Stimulated activated CD8-positive, alpha-beta memory T cell treated with anti-CD3 and anti-CD28 coated beads, Interleukin-15, amount 100 ng/mL, for 1 hour (primary cell): Measurements from ENCODE around the gene TAMM41.
"Not testable (repeated sequence)": the region's sequence is repeated elsewhere in the genome, so short reads cannot be mapped to it uniquely, and the experiment has no call there.

ENCODE experiments used
- DNase-seq: peaks from one replicate; pipeline ENCODE4 v3.0.0-alpha.2; 2020; ENCODE audit warnings: low read depth

Gene TAMM41

DNA sequence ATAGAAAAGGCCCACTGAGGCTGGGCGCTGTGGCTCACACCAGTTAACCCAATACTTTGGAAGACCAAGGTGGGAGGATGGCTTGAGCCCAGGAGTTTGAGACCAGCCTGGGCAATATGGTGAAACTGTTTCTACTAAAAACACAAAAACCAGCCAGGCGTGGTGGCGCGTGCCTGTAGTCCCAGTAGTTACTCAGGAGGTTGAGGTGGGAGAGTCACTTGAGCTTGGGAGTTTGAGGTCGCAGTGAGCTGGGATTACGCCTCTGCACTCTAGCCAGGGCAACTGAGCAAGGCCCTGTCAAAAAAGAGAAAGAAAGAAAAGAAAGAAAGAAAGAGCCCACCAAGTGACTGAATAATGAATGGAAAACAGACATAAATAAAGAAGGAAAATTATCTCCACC lies 32.0 kb downstream of the TAMM41 start:
- no peak for DNase-seq

DNA sequence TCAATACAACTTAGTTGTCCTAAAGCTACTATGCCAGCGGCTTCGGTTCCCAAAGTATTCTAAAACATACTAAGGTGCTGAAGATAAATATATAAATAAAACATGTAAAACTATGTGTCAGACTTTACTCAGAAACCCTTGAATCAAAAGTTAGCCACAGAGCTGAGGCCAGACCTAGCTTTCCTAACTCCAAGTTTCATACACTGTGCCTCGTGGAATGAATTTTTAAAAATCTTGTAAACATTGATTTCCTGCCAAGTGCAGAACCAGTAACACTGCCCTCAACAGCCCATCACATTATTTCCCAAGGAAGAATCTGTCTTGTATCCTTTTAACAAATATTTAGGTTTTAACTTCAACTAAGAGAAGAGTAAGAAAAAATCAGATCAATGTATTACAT lies 36.4 kb downstream of the TAMM41 start:
- no peak for DNase-seq

DNA sequence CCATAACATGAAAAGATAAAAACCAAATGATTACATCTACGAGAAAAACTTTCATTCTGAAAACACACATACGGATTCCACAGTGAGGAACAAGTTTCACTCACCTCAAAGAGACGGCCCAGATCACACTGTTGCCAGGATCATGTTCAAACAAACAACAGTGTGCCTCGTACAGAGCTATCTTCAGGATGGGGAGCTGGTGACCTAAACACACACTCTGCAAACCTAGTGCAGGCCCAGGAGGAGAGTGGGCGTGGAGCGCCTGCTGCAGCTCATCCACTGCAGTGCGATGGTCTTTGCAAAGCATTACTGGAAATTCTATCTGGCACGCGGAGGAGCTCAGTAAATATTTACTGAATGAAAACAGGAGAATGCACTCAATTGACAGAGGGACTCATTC lies 38.5 kb downstream of the TAMM41 start:
- no peak for DNase-seq

DNA sequence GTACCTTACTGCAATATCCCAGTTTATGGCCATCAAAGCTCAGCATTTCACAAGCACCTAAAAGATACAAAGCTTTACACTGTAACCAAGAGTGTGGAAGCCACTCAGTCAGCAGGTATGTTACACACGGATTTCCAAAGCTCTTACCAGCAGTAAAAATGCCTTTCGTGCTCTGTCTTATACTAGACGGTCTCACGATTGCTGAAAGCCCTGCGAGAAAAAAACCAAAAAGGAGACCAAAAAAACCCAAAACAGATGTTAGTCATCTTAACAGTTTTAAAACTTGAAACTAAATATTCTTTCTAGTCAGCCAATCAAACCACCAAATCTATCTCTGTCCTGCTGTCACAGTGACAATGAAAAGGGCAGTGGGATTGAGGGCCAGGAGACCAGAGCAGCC lies 39.0 kb downstream of the TAMM41 start:
- no peak for DNase-seq

DNA sequence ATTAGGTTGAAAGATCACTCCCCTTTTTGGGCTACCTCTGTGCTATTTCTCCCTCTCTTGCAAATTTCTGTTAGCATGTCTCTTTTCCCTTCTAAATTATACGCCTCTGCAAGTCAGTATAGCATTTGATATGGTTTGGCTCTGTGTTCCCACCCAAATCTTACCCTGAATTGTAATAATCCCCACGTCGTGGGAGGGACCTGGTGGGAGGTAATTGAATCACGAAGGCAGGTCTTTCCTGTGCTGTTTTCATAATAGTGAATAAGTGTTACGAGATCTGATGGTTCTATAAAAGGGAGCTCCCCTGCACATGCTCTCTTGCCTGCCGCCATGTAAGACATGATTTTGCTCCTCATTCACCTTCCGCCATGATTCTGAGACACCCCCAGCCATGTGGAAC lies 41.0 kb downstream of the TAMM41 start:
- no peak for DNase-seq

DNA sequence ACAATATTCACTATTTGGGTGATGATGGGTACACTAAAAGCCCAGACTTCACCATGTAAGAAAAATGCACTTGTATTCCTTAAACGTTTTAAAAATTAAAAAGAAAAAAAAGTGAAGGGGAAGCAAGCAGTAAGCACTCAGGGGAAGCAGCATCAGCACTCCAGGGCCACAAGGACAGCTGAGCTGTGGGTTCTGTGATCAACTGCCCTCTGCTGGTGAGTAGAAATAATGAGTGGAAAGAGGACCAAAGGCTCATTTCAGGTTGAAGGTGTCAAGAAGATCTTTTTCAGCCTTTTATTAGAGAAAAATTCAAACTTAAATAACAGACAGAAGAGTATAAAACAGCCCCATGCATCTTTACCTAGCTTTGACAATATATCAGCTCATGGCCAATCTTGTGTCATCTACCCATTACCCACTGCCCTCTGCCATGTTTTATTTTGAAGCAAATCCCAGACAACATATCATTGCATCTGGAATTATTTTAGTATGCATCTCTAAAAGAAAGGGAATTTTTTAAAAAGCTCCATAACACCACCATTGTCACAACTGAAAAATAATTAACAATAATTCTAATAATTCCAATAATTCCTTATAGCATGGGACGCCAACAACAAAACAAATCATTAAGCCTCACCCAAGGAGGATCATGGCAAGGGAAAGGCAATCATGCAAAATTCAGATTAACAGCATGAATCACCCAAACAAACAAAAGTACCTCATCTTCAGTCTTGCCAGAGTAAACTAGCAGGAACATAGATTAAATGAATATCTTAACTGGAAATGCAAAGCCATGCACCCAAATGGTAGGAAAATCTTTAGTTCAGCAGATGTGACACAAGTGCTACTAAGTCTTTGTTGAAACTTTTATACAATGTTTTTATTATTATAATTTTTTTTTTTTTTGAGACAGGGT lies 42.5 kb downstream of the TAMM41 start:
- DNase-seq, result no peak

DNA sequence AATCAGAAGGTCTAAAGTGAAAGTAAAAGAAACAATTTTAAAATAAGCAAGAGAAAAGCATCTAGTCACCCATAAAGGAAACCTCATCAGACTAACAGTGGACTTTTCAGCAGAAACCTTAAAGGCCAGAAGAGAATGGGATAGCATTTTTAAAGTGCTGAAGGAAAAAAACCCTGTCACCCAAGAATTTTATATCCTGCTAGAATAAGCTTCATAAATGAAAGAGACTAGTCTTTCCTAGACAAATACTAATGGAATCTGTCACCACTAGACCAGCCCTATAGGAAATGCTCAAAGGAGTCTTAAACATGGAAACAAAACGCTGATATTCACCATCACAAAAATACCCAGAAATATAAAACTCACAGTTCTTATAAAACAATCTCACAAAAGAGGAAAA lies 46.9 kb downstream of the TAMM41 start:
- DNase-seq, result no peak

DNA sequence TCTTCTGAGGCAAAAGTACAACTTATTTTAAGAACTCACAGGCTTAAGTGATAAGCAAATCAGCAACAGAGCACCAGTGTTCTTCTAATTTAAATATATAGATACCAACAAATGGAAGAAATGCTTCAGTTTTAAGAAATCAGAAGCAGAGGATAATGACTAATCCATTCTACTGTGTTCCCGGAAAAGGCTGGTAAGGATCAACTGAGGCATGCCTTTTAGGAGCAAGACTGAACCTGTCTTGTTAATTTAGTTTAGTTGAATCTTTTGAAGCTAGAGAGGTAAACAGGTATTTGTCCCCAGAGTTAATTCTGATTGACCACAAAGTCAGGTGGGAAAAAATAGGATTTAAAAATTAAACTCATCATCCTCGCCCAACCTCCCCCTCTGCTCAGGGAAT lies 51.8 kb downstream of the TAMM41 start:
- DNase-seq, result no peak

DNA sequence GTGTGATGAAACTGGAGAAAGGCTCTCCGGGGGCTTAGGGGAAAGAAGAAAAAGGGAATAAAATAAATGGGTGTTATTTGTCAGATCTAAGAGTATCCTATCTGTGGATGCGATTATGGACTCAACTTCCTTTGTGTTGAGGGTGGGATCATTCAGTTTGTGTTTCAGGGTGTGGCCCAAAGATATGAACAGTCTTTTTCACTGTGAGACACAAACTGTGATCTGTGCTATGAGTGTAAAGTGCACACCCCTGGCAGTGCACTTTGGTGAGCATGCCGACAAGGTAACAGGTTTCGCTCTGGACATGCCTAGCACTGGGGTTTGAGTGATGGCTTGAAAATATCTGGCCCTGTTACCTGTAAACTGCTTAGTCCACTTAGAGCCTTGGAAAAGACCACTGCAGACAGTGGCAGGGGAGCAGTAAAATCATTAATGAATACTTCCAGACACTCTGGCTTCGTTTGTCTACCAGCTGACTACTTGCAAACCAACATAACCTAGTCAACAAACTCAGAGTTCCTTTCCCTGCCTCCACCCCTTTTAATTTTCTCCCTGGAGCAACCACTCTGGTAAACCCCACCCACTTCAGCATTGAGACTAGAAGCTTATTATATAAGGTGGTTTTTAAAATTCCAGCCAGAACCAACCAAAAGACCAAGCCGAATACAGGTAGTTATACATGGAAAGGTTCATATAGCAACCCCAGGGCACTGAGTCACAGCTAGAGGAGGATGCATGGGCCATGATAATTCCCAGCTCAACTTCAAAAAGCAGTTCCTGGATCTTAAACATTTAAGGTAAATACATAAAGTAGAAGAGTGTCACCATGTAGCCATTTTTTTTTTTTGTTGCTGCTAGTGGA lies 55.1 kb downstream of the TAMM41 start:
- no peak for DNase-seq

DNA sequence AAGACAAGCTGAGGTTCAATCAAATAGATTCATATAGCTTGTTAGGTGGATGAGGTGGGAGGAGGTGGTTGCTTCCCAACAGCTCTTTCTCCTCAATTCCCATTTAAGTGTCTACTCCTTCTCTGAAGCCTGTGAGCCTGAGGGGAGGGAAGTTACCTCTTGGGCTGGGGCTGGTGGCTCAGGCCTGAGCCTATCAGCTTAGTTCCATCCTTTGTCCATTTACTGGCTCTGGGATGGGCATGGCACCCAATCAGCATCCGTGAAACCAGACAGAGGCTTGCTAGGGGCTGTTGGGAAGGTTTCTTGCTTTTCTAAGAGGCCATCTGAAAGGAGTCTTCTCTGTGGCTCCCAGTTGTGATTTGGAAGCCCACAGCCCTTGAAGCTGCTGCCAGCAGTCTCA lies 57.3 kb downstream of the TAMM41 start:
- no peak for DNase-seq

DNA sequence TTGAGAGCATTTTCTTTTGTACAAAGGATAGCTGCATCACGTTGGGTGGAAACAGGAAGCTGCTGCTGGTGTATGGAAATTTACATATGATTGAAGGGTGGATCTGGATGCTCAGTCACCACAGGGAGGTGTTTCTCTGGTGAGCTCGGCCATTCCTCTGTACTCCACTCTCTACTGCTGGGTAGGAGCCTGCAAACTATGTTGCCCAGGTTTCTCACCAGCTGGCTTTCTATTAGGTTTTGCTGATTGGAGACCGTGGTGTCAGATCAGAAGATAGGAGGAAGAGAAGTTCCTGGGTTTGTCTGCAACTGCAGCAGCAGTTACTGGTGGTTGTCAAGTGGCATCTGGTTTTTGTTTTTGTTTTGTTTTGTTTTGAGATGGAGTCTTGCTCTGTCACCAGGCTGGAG lies 61.7 kb downstream of the TAMM41 start:
- DNase-seq, result no peak

DNA sequence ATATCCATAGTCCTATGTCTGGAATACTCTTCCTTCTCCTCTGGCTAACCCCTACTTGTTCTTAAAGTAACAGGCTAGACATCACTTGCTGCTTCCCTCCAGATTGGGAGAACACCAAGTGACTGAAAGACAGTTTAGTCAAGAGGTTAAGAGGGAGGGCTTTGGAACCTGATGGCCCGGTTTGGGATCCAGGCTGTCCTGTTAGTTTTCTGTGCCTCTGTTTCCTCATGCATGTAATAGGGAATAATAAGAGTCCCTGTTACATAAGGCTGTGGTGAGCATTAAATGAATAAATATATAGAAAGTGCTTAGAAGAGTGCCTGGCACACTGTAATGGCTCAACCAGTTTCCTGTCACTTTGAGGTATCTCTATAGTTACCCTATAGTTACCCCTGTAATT lies 66.3 kb downstream of the TAMM41 start:
- no peak for DNase-seq

DNA sequence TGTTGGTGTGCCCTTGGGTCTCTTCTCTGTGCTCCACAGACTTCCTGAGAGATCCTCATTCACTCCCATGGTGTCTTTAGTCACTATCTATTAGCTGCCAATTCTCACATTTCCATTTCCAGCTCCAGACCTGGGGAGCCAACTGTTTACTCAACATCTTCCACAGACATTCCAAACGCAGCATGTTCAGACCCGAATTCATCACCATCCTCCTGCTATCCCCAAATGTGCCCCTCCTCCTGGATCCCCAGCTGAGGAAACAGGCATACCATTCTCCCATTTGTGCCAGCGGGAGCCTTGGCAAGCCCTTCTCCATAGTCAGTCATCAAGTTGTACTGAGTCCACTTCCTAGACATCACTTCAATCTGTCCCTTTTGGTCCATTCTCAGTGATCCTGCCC lies 67.1 kb downstream of the TAMM41 start:
- no peak for DNase-seq

DNA sequence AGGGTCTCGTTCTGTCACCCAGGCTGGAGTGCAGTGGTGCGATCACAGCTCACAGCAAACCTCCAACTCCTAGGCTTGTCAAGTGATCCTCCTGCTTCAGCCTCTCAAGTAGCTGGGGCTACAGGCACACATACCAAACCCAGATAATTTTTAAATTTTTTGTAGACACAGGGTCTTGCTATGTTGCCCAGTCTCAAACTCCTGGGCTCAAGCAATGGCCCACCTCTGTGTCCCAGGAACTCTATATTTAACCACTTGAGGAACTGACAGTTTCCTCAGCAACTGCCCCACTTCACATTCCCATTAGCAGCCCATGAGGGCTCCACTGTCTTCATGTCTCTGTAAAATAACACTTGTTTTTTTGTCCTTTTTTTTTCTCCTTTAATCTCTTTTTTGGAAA lies 68.4 kb downstream of the TAMM41 start:
- DNase-seq, result no peak

DNA sequence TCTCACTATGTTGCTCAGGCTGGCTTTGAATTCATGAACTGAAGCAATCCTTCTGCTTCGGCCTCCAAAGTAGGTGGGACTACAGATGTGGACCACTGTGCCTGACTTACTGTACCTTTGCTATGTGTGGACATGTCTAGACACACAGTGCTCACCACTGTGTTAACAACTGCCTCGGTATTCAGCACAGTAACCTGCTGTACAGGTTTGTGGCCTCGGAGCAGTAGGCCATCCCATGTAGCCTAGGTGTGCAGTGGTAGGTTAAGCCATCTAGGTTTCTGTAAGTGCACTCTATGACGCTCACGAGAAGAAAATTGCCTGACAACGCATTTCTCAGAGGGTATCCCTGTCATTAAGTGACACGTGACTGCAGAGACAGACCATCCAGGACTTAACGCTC lies 70.3 kb downstream of the TAMM41 start:
- DNase-seq, result no peak

DNA sequence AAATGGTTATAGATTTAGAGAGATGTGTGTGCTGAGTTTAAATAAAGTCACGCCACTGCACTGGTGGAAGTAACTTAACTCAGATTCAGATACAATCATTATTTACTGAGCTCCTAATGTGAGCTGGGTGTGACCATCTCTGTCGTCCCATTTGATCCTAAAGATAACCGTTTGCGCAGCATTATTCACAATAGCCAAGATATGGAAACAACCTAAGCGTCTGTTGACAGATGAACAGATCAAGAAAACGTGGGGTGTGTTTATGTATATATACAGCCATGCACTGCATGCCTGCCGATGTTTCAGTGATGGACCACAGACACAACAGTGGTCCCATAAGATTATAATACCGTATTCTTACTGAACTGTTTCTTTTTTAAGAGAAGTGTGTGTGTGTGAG lies 71.2 kb downstream of the TAMM41 start:
- DNase-seq, result no peak

DNA sequence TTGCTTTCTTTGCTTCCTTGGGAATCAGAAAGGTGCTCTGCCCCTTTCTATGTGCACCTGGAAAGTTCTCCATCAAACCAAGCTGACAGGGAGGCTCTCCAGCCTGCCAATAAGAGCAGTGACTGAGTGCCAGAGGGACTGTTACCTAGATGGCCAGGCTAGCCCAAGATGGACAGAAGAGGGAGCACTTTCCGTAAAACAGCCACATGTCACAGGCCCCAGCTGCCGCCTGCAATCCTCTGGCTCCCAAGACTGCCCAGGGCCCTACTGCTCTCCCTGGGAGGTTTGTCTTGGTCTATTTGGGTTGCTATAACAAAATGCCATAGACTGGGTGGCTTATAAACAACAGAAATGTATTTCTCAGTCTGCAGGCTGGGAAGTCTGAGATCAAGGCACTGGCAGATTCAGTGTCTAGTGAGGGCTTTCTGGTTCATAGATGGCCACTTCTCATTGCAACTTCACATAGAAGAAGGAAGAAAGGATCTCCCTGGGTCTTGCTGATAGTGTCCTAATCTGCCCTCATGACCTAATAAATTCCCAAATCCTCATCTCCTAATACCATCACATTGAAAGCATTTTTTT lies 72.3 kb downstream of the TAMM41 start:
- DNase-seq, result no peak

DNA sequence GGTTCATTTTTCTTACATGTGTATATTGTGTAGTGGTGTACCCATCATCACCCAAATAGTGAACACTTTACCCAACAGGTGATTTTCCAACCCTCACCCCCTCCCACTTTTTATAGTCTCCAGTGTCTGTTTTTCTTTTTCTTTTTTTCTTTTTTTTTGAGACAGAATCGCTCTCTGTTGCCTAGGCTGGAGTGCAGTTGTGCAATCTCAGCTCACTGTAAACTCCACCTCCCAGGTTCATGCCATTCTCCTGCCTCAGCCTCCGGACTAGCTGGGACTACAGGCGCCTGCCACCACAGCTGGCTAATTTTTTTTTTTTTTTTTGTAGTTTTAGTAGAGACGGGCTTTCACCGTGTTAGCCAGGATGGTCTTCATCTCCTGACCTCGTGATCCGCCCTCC lies 74.8 kb downstream of the TAMM41 start:
- DNase-seq, result not testable (repeated sequence)

DNA sequence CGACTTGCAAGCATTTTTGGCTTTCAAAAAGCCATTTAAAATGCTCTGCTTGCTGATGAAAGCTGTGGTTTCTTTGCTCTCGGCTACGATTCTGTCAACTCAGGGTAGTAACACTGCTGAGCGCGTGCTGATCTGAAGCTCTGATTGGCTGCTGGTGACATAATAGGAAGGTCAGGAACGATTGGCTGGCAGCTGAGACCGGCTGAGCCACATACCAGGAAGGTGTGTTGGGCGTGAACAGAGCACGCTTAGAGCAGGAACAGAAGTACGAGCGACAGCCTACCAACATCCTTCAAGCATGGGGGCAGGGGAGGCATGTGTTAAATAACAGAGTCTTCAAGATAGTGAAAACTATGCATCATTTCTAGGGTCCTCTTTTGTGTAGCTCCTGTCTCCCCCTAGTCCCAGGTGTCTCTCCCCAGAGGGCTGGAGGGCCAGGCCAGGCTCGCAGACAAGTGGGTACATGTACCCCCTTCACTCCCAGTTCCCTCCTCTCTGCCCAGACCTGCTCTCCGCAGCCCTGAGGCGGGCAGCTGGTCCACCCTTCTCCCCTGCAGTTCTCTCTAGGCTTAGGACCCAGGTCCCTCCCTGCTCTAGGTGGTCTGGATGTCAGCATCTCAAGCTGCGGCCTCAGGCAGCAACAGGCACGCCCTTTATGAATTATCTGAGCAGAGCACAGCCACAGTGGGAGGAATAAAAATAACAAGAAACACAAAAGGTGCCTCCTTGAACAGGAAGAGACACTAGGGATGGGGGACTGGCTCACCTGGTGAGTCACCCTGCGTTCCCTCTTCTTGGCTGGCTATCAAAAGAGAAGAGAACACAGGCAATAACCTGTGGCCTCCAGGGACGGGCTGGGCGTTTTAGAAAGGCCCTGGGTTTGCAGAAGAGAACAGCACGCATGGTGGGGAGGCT lies 76.0 kb downstream of the TAMM41 start:
- peak; percentile 44 for DNase-seq

DNA sequence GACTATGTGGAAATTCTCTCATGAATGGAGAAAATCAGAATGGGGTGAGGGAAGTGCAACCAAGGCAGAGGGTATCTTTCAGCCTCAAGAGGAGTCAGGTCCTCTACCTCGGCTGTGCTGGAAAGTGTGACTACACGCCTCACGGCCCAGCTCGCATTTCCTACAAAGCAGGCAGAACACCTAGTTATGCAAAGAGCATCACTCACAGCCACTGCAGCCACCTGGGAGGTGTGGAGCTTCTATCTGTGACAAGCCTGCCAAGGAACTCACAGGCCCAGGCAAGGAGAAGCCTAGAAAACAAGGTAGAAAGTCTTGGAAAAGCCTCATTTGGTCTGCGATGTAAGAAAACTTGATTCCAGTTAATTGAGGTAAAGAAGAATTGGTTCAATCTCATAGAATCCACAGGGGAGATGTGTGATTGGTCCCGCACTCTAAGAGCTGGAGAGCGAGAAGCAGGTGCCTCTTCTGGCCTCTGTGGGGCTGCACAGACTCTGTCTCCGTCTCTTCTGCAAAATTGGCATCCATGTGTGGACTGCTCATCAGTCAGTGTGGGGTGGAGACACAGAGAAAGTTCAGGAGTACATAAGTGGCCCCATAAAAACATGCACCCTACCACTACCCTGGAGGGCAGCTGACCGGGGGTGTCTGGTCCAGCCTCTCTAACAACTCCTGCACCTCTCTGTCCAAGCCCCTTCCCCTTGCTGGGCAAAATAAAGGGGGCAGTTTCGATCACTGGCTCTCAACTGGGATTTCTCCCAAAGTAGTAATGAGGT lies 76.8 kb downstream of the TAMM41 start:
- no peak for DNase-seq

DNA sequence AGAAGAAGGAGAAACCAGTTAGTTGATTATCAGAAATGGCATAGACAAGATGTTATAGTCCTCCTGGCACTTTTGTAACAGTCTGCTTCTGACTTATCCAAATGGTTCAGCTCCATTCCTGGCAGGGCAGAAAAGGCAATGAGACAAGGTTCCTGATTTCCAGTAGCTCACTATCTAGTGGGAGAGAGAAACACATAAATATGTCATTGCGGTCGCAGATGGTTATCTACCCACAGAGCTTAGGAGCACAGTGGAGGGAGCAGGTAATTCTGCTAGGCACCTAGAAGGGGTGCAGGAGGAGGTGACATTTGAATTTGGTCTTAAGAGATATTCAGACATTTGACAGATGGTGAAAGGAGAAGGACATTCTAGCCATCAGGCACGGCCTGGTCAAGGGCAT lies 78.1 kb downstream of the TAMM41 start:
- no peak for DNase-seq
